NB4 (cell line): ENCODE data around the gene RPTOR.

Experiments used
- CTCF ChIP-seq: IDR thresholded peaks from one replicate; pipeline ENCODE4 v1.5.1; 2012; ENCODE audit warnings: low read depth, low read length
- POLR2A ChIP-seq: IDR thresholded peaks from 2 replicates; pipeline ENCODE4 v1.6.1; 2011; ENCODE audit warnings: mild to moderate bottlenecking; ENCODE audit not compliant: insufficient read length; ENCODE audit errors: extremely low read depth

GRCh38 chr17:80633994-80634566 is 89.4 kb downstream of the RPTOR start:
- TF ChIP-seq CTCF (no peak), POLR2A (no peak)
